Thyroid gland (tissue), 4 donors: Measurements from ENCODE around the gene SMIM26. TPM values are rescaled to one million over a fixed set of nuclear protein-coding genes. Genes with fewer than 3 reads are reported as not detected.
A peak's percentile ranks its signal among the peaks of the same experiment; 100 is the strongest.

Experiments
- DNase-seq, 2 donors: peaks; one replicate each; pipeline ENCODE4 v3.0.0-alpha.2; 2019
- H3K27ac ChIP-seq, 3 donors: fragments of 200-600 bp; sonication (generic); 1 replicate in 2 of 3; 2 replicates in 1 of 3; pipeline ENCODE4 v1.5.1; 2016 to 2019; ENCODE audit warnings: mild to moderate bottlenecking in 1 of 3, moderate library complexity in 1 of 3
- H3K27me3 ChIP-seq: fragments of 200-600 bp; sonication (generic); one replicate; pipeline ENCODE4 v1.5.1; 2019
- H3K36me3 ChIP-seq, 2 donors: fragments of 200-600 bp; sonication (generic); one replicate each; pipeline ENCODE4 v1.5.1; 2016 to 2019
- H3K4me1 ChIP-seq, 2 donors: fragments of 200-600 bp; sonication (generic); one replicate each; pipeline ENCODE4 v1.5.1; 2017 to 2019
- H3K4me3 ChIP-seq, 3 donors: fragments of 200-600 bp; sonication (generic); replicated peaks in 1 of 3; 1 replicate in 2 of 3; 2 replicates in 1 of 3; pipeline ENCODE4 v1.5.1; 2016; ENCODE audit warnings: mild to moderate bottlenecking in 1 of 3
- H3K9me3 ChIP-seq: fragments of 200-600 bp; sonication (generic); one replicate; pipeline ENCODE4 v1.5.1; 2017
- CTCF ChIP-seq, 6 experiments: fragments of 200-600 bp in 3 of 6; fragments of 450-650 bp in 3 of 6; sonication (generic) in 3 of 6; IDR thresholded peaks; one replicate each; pipeline ENCODE4 v1.5.1; 2016 to 2019; ENCODE audit warnings: antibody characterized with exemption in 6 of 6, mild to moderate bottlenecking in 2 of 6, inconsistent platforms in 1 of 6, moderate library complexity in 1 of 6
- POLR2A ChIP-seq, 2 donors: fragments of 450-650 bp; IDR thresholded peaks; one replicate each; pipeline ENCODE4 v1.6.1; 2017; ENCODE audit warnings: antibody characterized with exemption in 2 of 2, mild to moderate bottlenecking in 2 of 2, moderate library complexity in 1 of 2
- WGBS, 2 donors: methylation state at CpG; one replicate each; pipeline ENCODE4 v1.1.5; 2017; 5-methylcytosine and 5-hydroxymethylcytosine counted together
- intact Hi-C: fragments of 100-400 bp; cut with DNase I; formaldehyde crosslinking; loops from one replicate; pipeline ENCODE4 v1.15.1; 2023
- total RNA-seq, 4 donors: library from RNA; depleted of rRNA; stranded (reverse); fragments of >200 nt; gene quantifications; one replicate each; pipeline ENCODE4 v1.2.3, GENCODE V29; 2016

Gene SMIM26
- total RNA-seq, 4 donors from 2014 or later, result 113 to 243 (median 132) TPM

GRCh38 chr20:18537651-18538050 is 29.6 kb upstream of the SMIM26 start:
- peaks cover 16 to 34% of the 10 kb centered on the region in 2 donors for H3K36me3 ChIP-seq
- WGBS, 2 donors, result 95 to 100% methylated on average over 2 of the region's 2 CpGs
- intact Hi-C loops, result no loop called here

GRCh38 chr20:18541741-18542140 is 25.5 kb upstream of the SMIM26 start:
- no peaks in the 10 kb centered on the region for H3K9me3 ChIP-seq
- no peak for DNase-seq
- intact Hi-C loops, result no loop called here
- H3K27ac ChIP-seq, result no peak overlapping the region
- 90 to 93% methylated on average over 5 of the region's 5 CpGs for WGBS, 2 donors
- peaks cover 0 to 24% of the 10 kb centered on the region in 2 donors for H3K4me1 ChIP-seq
- peaks cover 6 to 11% of the 10 kb centered on the region in 2 donors for H3K36me3 ChIP-seq
- no peaks in the 10 kb centered on the region for H3K27me3 ChIP-seq
- TF ChIP-seq POLR2A (IDR thresholded peaks at IDR 0.05) (no peak), CTCF (IDR thresholded peaks at IDR 0.05) (no peak)
- no peak overlapping the region for H3K4me3 ChIP-seq

More at GRCh38 chr20:18537651-18538050, 29.6 kb upstream of the SMIM26 start:
- Histone ChIP-seq H3K27me3 (no peaks in the 10 kb centered on the region), H3K27ac (no peak overlapping the region), H3K9me3 (no peaks in the 10 kb centered on the region), H3K4me3 (no peak overlapping the region), H3K4me1 (no peaks in the 10 kb centered on the region)
- no peak for TF ChIP-seq CTCF (IDR thresholded peaks at IDR 0.05)
- TF ChIP-seq POLR2A (IDR thresholded peaks at IDR 0.05), result no peak
- DNase-seq, result no peak

GRCh38 chr20:18543216-18543615 is 24.0 kb upstream of the SMIM26 start:
- no peaks in the 10 kb centered on the region for H3K9me3 ChIP-seq
- no peak overlapping the region for H3K27ac ChIP-seq
- DNase-seq, result no peak
- H3K4me1 ChIP-seq, result peaks cover 0 to 24% of the 10 kb centered on the region in 2 donors
- H3K4me3 ChIP-seq, result no peak overlapping the region
- H3K27me3 ChIP-seq, result no peaks in the 10 kb centered on the region
- peaks cover 10 to 11% of the 10 kb centered on the region in 2 donors for H3K36me3 ChIP-seq
- intact Hi-C loops, result no loop called here
- no peak for TF ChIP-seq CTCF (IDR thresholded peaks at IDR 0.05)
- no peak for TF ChIP-seq POLR2A (IDR thresholded peaks at IDR 0.05)
- 93 to 95% methylated on average over 4 of the region's 4 CpGs for WGBS, 2 donors

- H3K4me3 ChIP-seq, result no peak overlapping the region
- DNase-seq, result peak; percentile 84 to 89
- H3K27me3 ChIP-seq, result no peaks in the 10 kb centered on the region
- peaks cover 0 to 24% of the 10 kb centered on the region in 2 donors for H3K4me1 ChIP-seq
- H3K27ac ChIP-seq, result no peak overlapping the region
- 36 to 50% methylated on average over 6 to 7 of the region's 7 CpGs for WGBS, 2 donors
- H3K9me3 ChIP-seq, result no peaks in the 10 kb centered on the region
- H3K36me3 ChIP-seq, result peaks cover 15 to 17% of the 10 kb centered on the region in 2 donors
- intact Hi-C loops, result no loop called here
- TF ChIP-seq CTCF (IDR thresholded peaks at IDR 0.05), result no peak
- no peak for TF ChIP-seq POLR2A (IDR thresholded peaks at IDR 0.05)
Measured at GRCh38 chr20:18543932-18544331, 23.3 kb upstream of the SMIM26 start.

- peak; percentile 77 to 80 for DNase-seq
- TF ChIP-seq POLR2A (IDR thresholded peaks at IDR 0.05), result no peak
- no peak for TF ChIP-seq CTCF (IDR thresholded peaks at IDR 0.05)
- no peaks in the 10 kb centered on the region for H3K27me3 ChIP-seq
- H3K27ac ChIP-seq, result no peak overlapping the region
- H3K9me3 ChIP-seq, result no peaks in the 10 kb centered on the region
- peaks cover 22 to 24% of the 10 kb centered on the region in 2 donors for H3K36me3 ChIP-seq
- peaks cover 0 to 24% of the 10 kb centered on the region in 2 donors for H3K4me1 ChIP-seq
- 47 to 52% methylated on average over 1 of the region's 1 CpG for WGBS, 2 donors
- H3K4me3 ChIP-seq, result no peak overlapping the region
- intact Hi-C loops, result no loop called here
Measured at GRCh38 chr20:18545566-18545965, 21.7 kb upstream of the SMIM26 start.
